Trophoblast cell (in vitro differentiated cells and primary cell): ENCODE measurements around the gene CRTC1.

Source experiments
- DNase-seq, 2 donors: peaks; one replicate each; pipeline ENCODE4 v3.0.0-alpha.2; 2016
- H2AFZ ChIP-seq: 2 replicates; pipeline ENCODE4 v1.6.1; 2013; ENCODE audit warnings: low read length, moderate library complexity, mild to moderate bottlenecking; ENCODE audit not compliant: insufficient read depth, poor library complexity
- H2AK5ac ChIP-seq: 2 replicates; pipeline ENCODE4 v1.6.1; 2013; ENCODE audit warnings: mild to moderate bottlenecking, low read length
- H2BK120ac ChIP-seq: 2 replicates; pipeline ENCODE4 v1.6.1; 2013; ENCODE audit warnings: low read length, mild to moderate bottlenecking, moderate library complexity; ENCODE audit not compliant: insufficient read depth, poor library complexity
- H2BK12ac ChIP-seq: 2 replicates; pipeline ENCODE4 v1.6.1; 2013; ENCODE audit warnings: mild to moderate bottlenecking, low read length, moderate library complexity
- H2BK5ac ChIP-seq: 2 replicates; pipeline ENCODE4 v1.6.1; 2013; ENCODE audit warnings: low read length, low read depth, moderate library complexity, mild to moderate bottlenecking; ENCODE audit not compliant: poor library complexity
- H3K14ac ChIP-seq: 2 replicates; pipeline ENCODE4 v1.6.1; 2013; ENCODE audit warnings: mild to moderate bottlenecking, low read length
- H3K18ac ChIP-seq: 2 replicates; pipeline ENCODE4 v1.6.1; 2013; ENCODE audit warnings: mild to moderate bottlenecking, low read length
- H3K23ac ChIP-seq: 2 replicates; pipeline ENCODE4 v1.6.1; 2013; ENCODE audit warnings: low read length
- H3K27ac ChIP-seq: 2 replicates; pipeline ENCODE4 v1.5.1; 2013; ENCODE audit warnings: low read depth, mild to moderate bottlenecking, inconsistent platforms, low read length, moderate library complexity
- H3K27me3 ChIP-seq: 2 replicates; pipeline ENCODE4 v1.6.1; 2013; ENCODE audit warnings: inconsistent platforms, mild to moderate bottlenecking, low read length, moderate library complexity; ENCODE audit not compliant: insufficient read depth
- H3K36me3 ChIP-seq, 2 experiments: 1 replicate in 1 of 2; 2 replicates in 1 of 2; pipeline ENCODE4 v1.6.1; 2013; ENCODE audit warnings: low read length in 2 of 2, mild to moderate bottlenecking in 2 of 2, moderate library complexity in 1 of 2; ENCODE audit not compliant: insufficient read depth in 2 of 2, control insufficient read depth in 1 of 2
- H3K4ac ChIP-seq: 2 replicates; pipeline ENCODE4 v1.6.1; 2013; ENCODE audit warnings: low read depth, mild to moderate bottlenecking, low read length, moderate library complexity
- H3K4me1 ChIP-seq, 2 experiments: 1 replicate in 1 of 2; 2 replicates in 1 of 2; pipeline ENCODE4 v1.6.1; 2013; ENCODE audit warnings: low read length in 2 of 2, mild to moderate bottlenecking in 2 of 2, moderate library complexity in 1 of 2; ENCODE audit not compliant: insufficient read depth in 2 of 2, control insufficient read depth in 1 of 2
- H3K4me2 ChIP-seq: 2 replicates; pipeline ENCODE4 v1.6.1; 2013; ENCODE audit warnings: inconsistent platforms, mild to moderate bottlenecking, low read length, moderate library complexity
- H3K4me3 ChIP-seq: 2 replicates; pipeline ENCODE4 v1.5.1; 2013; ENCODE audit warnings: mild to moderate bottlenecking, low read depth, low read length, inconsistent platforms
- H3K79me1 ChIP-seq: one replicate; pipeline ENCODE4 v1.6.1; 2013; ENCODE audit warnings: low read length
- H3K79me2 ChIP-seq: 2 replicates; pipeline ENCODE4 v1.6.1; 2013; ENCODE audit warnings: low read length, mild to moderate bottlenecking; ENCODE audit not compliant: control insufficient read depth, insufficient read depth, poor library complexity
- H3K9ac ChIP-seq: 2 replicates; pipeline ENCODE4 v1.6.1; 2013; ENCODE audit warnings: mild to moderate bottlenecking, low read length
- H3K9me3 ChIP-seq: 2 replicates; pipeline ENCODE4 v1.6.1; 2013; ENCODE audit warnings: low read depth, mild to moderate bottlenecking, control low read depth, inconsistent platforms, low read length; ENCODE audit not compliant: insufficient read depth
- H4K12ac ChIP-seq: 2 replicates; pipeline ENCODE4 v1.6.1; 2013; ENCODE audit warnings: low read depth, mild to moderate bottlenecking, low read length, moderate library complexity
- H4K8ac ChIP-seq: 2 replicates; pipeline ENCODE4 v1.6.1; 2013; ENCODE audit warnings: low read depth, mild to moderate bottlenecking, low read length, moderate library complexity
- H4K91ac ChIP-seq: one replicate; pipeline ENCODE4 v1.6.1; 2013; ENCODE audit warnings: low read depth, mild to moderate bottlenecking, low read length, moderate library complexity
- WGBS: extraction: QIAGEN DNeasy Blood & Tissue Kit; methylation state at CpG from one replicate; pipeline ENCODE4 v1.1.7; 2013; ENCODE audit warnings: missing lambda C conversion rate; ENCODE audit not compliant: insufficient read length, insufficient coverage; ENCODE audit errors: extremely low coverage; 5-methylcytosine and 5-hydroxymethylcytosine counted together

CRTC1 gene

GRCh38 chr19:18663940-18664530, 19.4 kb upstream of the CRTC1 start:
- Histone ChIP-seq H3K4me1 (peaks cover 16 to 19% of the 10 kb centered on the region in 2 experiments), H4K8ac (no peak overlapping the region), H3K27me3 (no peaks in the 10 kb centered on the region), H3K79me2 (no peaks in the 10 kb centered on the region), H2AFZ (no peak overlapping the region), H2BK12ac (no peak overlapping the region), H3K27ac (no peak overlapping the region), H3K4me2 (no peak overlapping the region), H3K23ac (no peak overlapping the region), H3K9ac (no peak overlapping the region), H4K91ac (peak overlapping the region; percentile 20), H3K9me3 (peaks cover 6% of the 10 kb centered on the region), H2BK120ac (no peak overlapping the region), H3K36me3 (peaks cover 11 to 13% of the 10 kb centered on the region in 2 experiments), H3K4ac (no peak overlapping the region), H3K4me3 (no peak overlapping the region), H2AK5ac (no peak overlapping the region), H3K18ac (peak overlapping the region; percentile 9), H3K79me1 (no peaks in the 10 kb centered on the region), H2BK5ac (no peak overlapping the region), H4K12ac (no peak overlapping the region), H3K14ac (no peak overlapping the region)
- DNase-seq: no peak
- WGBS: no CpG with 5 or more reads among the region's 14 CpGs

GRCh38 chr19:18665771-18666202, 17.7 kb upstream of the CRTC1 start:
- no peak overlapping the region for H2BK120ac ChIP-seq
- H4K8ac ChIP-seq: no peak overlapping the region
- no peak overlapping the region for H3K4ac ChIP-seq
- no peak overlapping the region for H2BK5ac ChIP-seq
- DNase-seq: no peak
- H3K23ac ChIP-seq: no peak overlapping the region
- peaks cover 12 to 13% of the 10 kb centered on the region in 2 experiments for H3K36me3 ChIP-seq
- H4K12ac ChIP-seq: no peak overlapping the region
- no peak overlapping the region for H3K4me2 ChIP-seq
- no peak overlapping the region for H2AK5ac ChIP-seq
- peaks cover 10 to 11% of the 10 kb centered on the region in 2 experiments for H3K4me1 ChIP-seq
- H3K9me3 ChIP-seq: peaks cover 6% of the 10 kb centered on the region
- no CpG with 5 or more reads among the region's 22 CpGs for WGBS
- no peak overlapping the region for H4K91ac ChIP-seq
- no peak overlapping the region for H2BK12ac ChIP-seq
- no peak overlapping the region for H3K4me3 ChIP-seq
- no peaks in the 10 kb centered on the region for H3K79me1 ChIP-seq
- H3K18ac ChIP-seq: no peak overlapping the region
- no peak overlapping the region for H3K14ac ChIP-seq
- no peak overlapping the region for H2AFZ ChIP-seq
- H3K27ac ChIP-seq: no peak overlapping the region
- H3K27me3 ChIP-seq: no peaks in the 10 kb centered on the region
- no peak overlapping the region for H3K9ac ChIP-seq
- no peaks in the 10 kb centered on the region for H3K79me2 ChIP-seq

GRCh38 chr19:18666317-18666716, 17.2 kb upstream of the CRTC1 start:
- no peak overlapping the region for H3K27ac ChIP-seq
- H3K4me3 ChIP-seq: no peak overlapping the region
- H4K8ac ChIP-seq: no peak overlapping the region
- H2AK5ac ChIP-seq: no peak overlapping the region
- no peaks in the 10 kb centered on the region for H3K79me1 ChIP-seq
- H3K9me3 ChIP-seq: peaks cover 6% of the 10 kb centered on the region
- H4K12ac ChIP-seq: no peak overlapping the region
- H3K27me3 ChIP-seq: no peaks in the 10 kb centered on the region
- no peak overlapping the region for H3K23ac ChIP-seq
- no peak overlapping the region for H4K91ac ChIP-seq
- no peak overlapping the region for H2AFZ ChIP-seq
- H3K4ac ChIP-seq: no peak overlapping the region
- H3K36me3 ChIP-seq: peaks cover 12 to 13% of the 10 kb centered on the region in 2 experiments
- H3K9ac ChIP-seq: no peak overlapping the region
- peaks cover 10 to 11% of the 10 kb centered on the region in 2 experiments for H3K4me1 ChIP-seq
- H3K79me2 ChIP-seq: no peaks in the 10 kb centered on the region
- no peak overlapping the region for H2BK5ac ChIP-seq
- no peak overlapping the region for H3K18ac ChIP-seq
- no peak overlapping the region for H3K14ac ChIP-seq
- no peak overlapping the region for H2BK12ac ChIP-seq
- WGBS: no CpG with 5 or more reads among the region's 12 CpGs
- DNase-seq: no peak
- no peak overlapping the region for H2BK120ac ChIP-seq
- no peak overlapping the region for H3K4me2 ChIP-seq

GRCh38 chr19:18666784-18667183, 16.7 kb upstream of the CRTC1 start:
- no CpG with 5 or more reads among the region's 5 CpGs for WGBS
- H3K79me1 ChIP-seq: no peaks in the 10 kb centered on the region

More at GRCh38 chr19:18666784-18667183, 16.7 kb upstream of the CRTC1 start:
- Histone ChIP-seq H3K9ac (no peak overlapping the region), H3K9me3 (peaks cover 6% of the 10 kb centered on the region), H4K12ac (no peak overlapping the region), H3K36me3 (peaks cover 12 to 15% of the 10 kb centered on the region in 2 experiments), H2AK5ac (no peak overlapping the region), H3K4me2 (no peak overlapping the region), H3K79me2 (no peaks in the 10 kb centered on the region), H3K18ac (no peak overlapping the region), H2BK5ac (no peak overlapping the region), H4K91ac (no peak overlapping the region), H3K4me1 (peaks cover 10 to 11% of the 10 kb centered on the region in 2 experiments), H4K8ac (no peak overlapping the region), H3K27ac (no peak overlapping the region), H3K14ac (no peak overlapping the region), H2BK12ac (no peak overlapping the region), H3K27me3 (no peaks in the 10 kb centered on the region), H2AFZ (no peak overlapping the region), H2BK120ac (no peak overlapping the region), H3K4me3 (no peak overlapping the region), H3K4ac (no peak overlapping the region), H3K23ac (no peak overlapping the region)
- DNase-seq: no peak
